Mesenchymal stem cell (in vitro differentiated cells and primary cell): ENCODE measurements around the gene RGS9.

Source experiments
- DNase-seq: peaks from one replicate; pipeline ENCODE4 v3.0.0-alpha.2; 2013
- H2AFZ ChIP-seq: one replicate; pipeline ENCODE4 v1.6.1; 2013; ENCODE audit warnings: low read depth, mild to moderate bottlenecking, control low read depth, inconsistent platforms, low read length, moderate library complexity
- H2AK5ac ChIP-seq: 2 replicates; pipeline ENCODE4 v1.6.1; 2013; ENCODE audit warnings: low read length, moderate library complexity, mild to moderate bottlenecking, inconsistent platforms; ENCODE audit not compliant: severe bottlenecking
- H2BK120ac ChIP-seq: one replicate; pipeline ENCODE4 v1.6.1; 2013; ENCODE audit warnings: low read depth, mild to moderate bottlenecking, inconsistent platforms, low read length, moderate library complexity
- H2BK12ac ChIP-seq, 2 experiments: one replicate each; pipeline ENCODE4 v1.6.1; 2013; ENCODE audit warnings: inconsistent platforms in 2 of 2, low read length in 2 of 2, mild to moderate bottlenecking in 2 of 2, moderate library complexity in 2 of 2, control low read depth in 1 of 2
- H2BK15ac ChIP-seq: one replicate; pipeline ENCODE4 v1.6.1; 2013; ENCODE audit warnings: mild to moderate bottlenecking, low read depth, inconsistent platforms; ENCODE audit not compliant: poor library complexity, severe bottlenecking
- H2BK5ac ChIP-seq: 2 replicates; pipeline ENCODE4 v1.6.1; 2013; ENCODE audit warnings: low read depth, mild to moderate bottlenecking, low read length, control low read depth, inconsistent platforms; ENCODE audit not compliant: poor library complexity, severe bottlenecking
- H3K14ac ChIP-seq, 2 experiments: one replicate each; pipeline ENCODE4 v1.6.1; 2013; ENCODE audit warnings: inconsistent platforms in 2 of 2, low read length in 2 of 2, control low read depth in 1 of 2, mild to moderate bottlenecking in 1 of 2, moderate library complexity in 1 of 2
- H3K18ac ChIP-seq, 2 experiments: one replicate each; pipeline ENCODE4 v1.6.1; 2013; ENCODE audit warnings: inconsistent platforms in 2 of 2, low read length in 2 of 2, control low read depth in 1 of 2, low read depth in 1 of 2, mild to moderate bottlenecking in 1 of 2
- H3K23ac ChIP-seq, 2 experiments: one replicate each; pipeline ENCODE4 v1.6.1; 2013; ENCODE audit warnings: inconsistent platforms in 2 of 2, low read length in 2 of 2, mild to moderate bottlenecking in 2 of 2, moderate library complexity in 2 of 2, control low read depth in 1 of 2
- H3K27ac ChIP-seq: 2 replicates; pipeline ENCODE4 v1.5.1; 2013; ENCODE audit warnings: mild to moderate bottlenecking, moderate library complexity, low read length, control low read depth, inconsistent platforms; ENCODE audit not compliant: poor library complexity, severe bottlenecking
- H3K27me3 ChIP-seq, 2 experiments: 2 replicates each; pipeline versions ENCODE4 v1.6.1 to v1.7.0; 2013; ENCODE audit warnings: low read length in 2 of 2, mild to moderate bottlenecking in 2 of 2, moderate library complexity in 2 of 2, control low read depth in 1 of 2, inconsistent platforms in 1 of 2; ENCODE audit not compliant: control insufficient read depth in 1 of 2, insufficient read depth in 1 of 2
- H3K36me3 ChIP-seq, 2 experiments: 2 replicates each; pipeline versions ENCODE4 v1.6.1 to v1.7.0; 2013; ENCODE audit warnings: low read length in 2 of 2, control low read depth in 1 of 2, inconsistent platforms in 1 of 2, low read depth in 1 of 2, mild to moderate bottlenecking in 1 of 2; ENCODE audit not compliant: insufficient read depth in 2 of 2, control insufficient read depth in 1 of 2
- H3K4ac ChIP-seq, 2 experiments: one replicate each; pipeline ENCODE4 v1.6.1; 2013; ENCODE audit warnings: inconsistent platforms in 2 of 2, low read length in 2 of 2, mild to moderate bottlenecking in 2 of 2, moderate library complexity in 2 of 2, control low read depth in 1 of 2, low read depth in 1 of 2
- H3K4me1 ChIP-seq: 2 replicates; pipeline ENCODE4 v1.6.1; 2013; ENCODE audit warnings: low read depth, low read length, control low read depth; ENCODE audit not compliant: control insufficient read depth, insufficient read depth
- H3K4me2 ChIP-seq: 2 replicates; pipeline ENCODE4 v1.6.1; 2013; ENCODE audit warnings: low read length, mild to moderate bottlenecking, inconsistent platforms; ENCODE audit not compliant: poor library complexity, severe bottlenecking
- H3K4me3 ChIP-seq, 2 experiments: 2 replicates each; pipeline versions ENCODE4 v1.5.1 to v1.7.0; 2013; ENCODE audit warnings: low read length in 2 of 2, mild to moderate bottlenecking in 2 of 2, control low read depth in 1 of 2, low read depth in 1 of 2; ENCODE audit not compliant: insufficient read depth in 1 of 2
- H3K79me1 ChIP-seq: replicated peaks from 2 replicates; pipeline ENCODE4 v1.6.1; 2013; ENCODE audit warnings: mild to moderate bottlenecking, control low read depth, low read length, inconsistent platforms; ENCODE audit not compliant: poor library complexity, severe bottlenecking
- H3K9ac ChIP-seq: 2 replicates; pipeline ENCODE4 v1.7.0; 2013; ENCODE audit warnings: mild to moderate bottlenecking, low read length, moderate library complexity
- H3K9me3 ChIP-seq: 2 replicates; pipeline ENCODE4 v1.7.0; 2013; ENCODE audit warnings: mild to moderate bottlenecking, low read length; ENCODE audit not compliant: control insufficient read depth
- H4K8ac ChIP-seq: one replicate; pipeline ENCODE4 v1.6.1; 2013; ENCODE audit warnings: inconsistent platforms, mild to moderate bottlenecking, low read length, moderate library complexity
- H4K91ac ChIP-seq: one replicate; pipeline ENCODE4 v1.6.1; 2013; ENCODE audit warnings: mild to moderate bottlenecking, low read length, inconsistent platforms
- WGBS: methylation state at CpG from one replicate; pipeline ENCODE4 v1.1.7; 2013; ENCODE audit warnings: mixed read lengths; 5-methylcytosine and 5-hydroxymethylcytosine counted together

RGS9 gene

GRCh38 chr17:65122836-65123756, 14.1 kb upstream of the RGS9 start:
- Histone ChIP-seq H3K4me3 (peak overlapping the region; percentile 66 to 84), H3K14ac (no peak overlapping the region), H2BK15ac (no peak overlapping the region), H4K8ac (peak overlapping the region; percentile 59), H3K9ac (peak overlapping the region; percentile 94), H2BK12ac (no peak overlapping the region), H3K4ac (peak overlapping the region in 1 of 2 experiments; percentile 81), H2AFZ (peak overlapping the region; percentile 66), H4K91ac (peak overlapping the region; percentile 39), H3K27ac (peak overlapping the region; percentile 81), H3K27me3 (no peaks in the 10 kb centered on the region), H3K23ac (peak overlapping the region in 1 of 2 experiments; percentile 61), H3K4me1 (peaks cover 2% of the 10 kb centered on the region), H3K4me2 (peak overlapping the region; percentile 66), H3K79me1 (no peaks in the 10 kb centered on the region), H3K9me3 (no peaks in the 10 kb centered on the region), H2BK120ac (peak overlapping the region; percentile 61), H3K18ac (peak overlapping the region; percentile 19 to 86), H2AK5ac (no peak overlapping the region), H3K36me3 (no peaks in the 10 kb centered on the region), H2BK5ac (peak overlapping the region; percentile 75)
- peak; percentile 91 for DNase-seq
- 13% methylated on average over 35 of the region's 55 CpGs for WGBS

- peak overlapping the region; percentile 48 for H3K4me2 ChIP-seq
- peak overlapping the region in 1 of 2 experiments; percentile 84 for H3K4me3 ChIP-seq
- no peaks in the 10 kb centered on the region for H3K36me3 ChIP-seq
- no peak overlapping the region for H2BK15ac ChIP-seq
- peak overlapping the region; percentile 14 for H4K8ac ChIP-seq
- H2AK5ac ChIP-seq: no peak overlapping the region
- H2BK120ac ChIP-seq: no peak overlapping the region
- H3K9me3 ChIP-seq: no peaks in the 10 kb centered on the region
- no peak overlapping the region for H3K23ac ChIP-seq
- H3K27ac ChIP-seq: peak overlapping the region; percentile 81
- WGBS: 94% methylated on average over 5 of the region's 9 CpGs
- peak overlapping the region in 1 of 2 experiments; percentile 81 for H3K4ac ChIP-seq
- peaks cover 2% of the 10 kb centered on the region for H3K4me1 ChIP-seq
- no peak overlapping the region for H3K18ac ChIP-seq
- DNase-seq: peak; percentile 33
- H2BK12ac ChIP-seq: no peak overlapping the region
- peak overlapping the region; percentile 94 for H3K9ac ChIP-seq
- H2BK5ac ChIP-seq: no peak overlapping the region
- H3K79me1 ChIP-seq: no peaks in the 10 kb centered on the region
- H3K14ac ChIP-seq: no peak overlapping the region
- no peak overlapping the region for H4K91ac ChIP-seq
- H3K27me3 ChIP-seq: peaks cover 1 to 2% of the 10 kb centered on the region in 2 experiments
- H2AFZ ChIP-seq: no peak overlapping the region
Observed at GRCh38 chr17:65123757-65124675, 13.2 kb upstream of the RGS9 start.

GRCh38 chr17:65130832-65131231, 6.3 kb upstream of the RGS9 start:
- no peak overlapping the region for H4K8ac ChIP-seq
- H3K23ac ChIP-seq: no peak overlapping the region
- no peak overlapping the region for H3K27ac ChIP-seq
- no peak overlapping the region for H4K91ac ChIP-seq
- H3K79me1 ChIP-seq: no peaks in the 10 kb centered on the region
- no peaks in the 10 kb centered on the region for H3K9me3 ChIP-seq
- no peaks in the 10 kb centered on the region for H3K4me1 ChIP-seq
- H3K4ac ChIP-seq: no peak overlapping the region
- 85% methylated on average over 4 of the region's 5 CpGs for WGBS
- no peak overlapping the region for H3K18ac ChIP-seq
- no peak for DNase-seq
- peaks cover 7 to 8% of the 10 kb centered on the region in 2 experiments for H3K27me3 ChIP-seq
- H2AFZ ChIP-seq: no peak overlapping the region
- no peak overlapping the region for H3K9ac ChIP-seq
- no peak overlapping the region for H3K4me2 ChIP-seq
- H2AK5ac ChIP-seq: no peak overlapping the region
- H2BK5ac ChIP-seq: no peak overlapping the region
- H3K36me3 ChIP-seq: no peaks in the 10 kb centered on the region
- H2BK120ac ChIP-seq: no peak overlapping the region
- H2BK15ac ChIP-seq: no peak overlapping the region
- no peak overlapping the region for H3K4me3 ChIP-seq
- no peak overlapping the region for H2BK12ac ChIP-seq
- no peak overlapping the region for H3K14ac ChIP-seq

- H3K4me2 ChIP-seq: no peak overlapping the region
- WGBS: 100% methylated on average over 5 of the region's 6 CpGs
- H3K23ac ChIP-seq: no peak overlapping the region
- H3K9ac ChIP-seq: peak overlapping the region; percentile 72
- H2BK15ac ChIP-seq: no peak overlapping the region
- no peak overlapping the region for H2AK5ac ChIP-seq
- H3K4me3 ChIP-seq: no peak overlapping the region
- H2AFZ ChIP-seq: no peak overlapping the region
- no peak overlapping the region for H3K14ac ChIP-seq
- H3K27ac ChIP-seq: no peak overlapping the region
- H3K4ac ChIP-seq: no peak overlapping the region
- no peak overlapping the region for H4K8ac ChIP-seq
- H3K36me3 ChIP-seq: no peaks in the 10 kb centered on the region
- H4K91ac ChIP-seq: no peak overlapping the region
- peaks cover 7 to 8% of the 10 kb centered on the region in 2 experiments for H3K27me3 ChIP-seq
- H2BK12ac ChIP-seq: no peak overlapping the region
- no peaks in the 10 kb centered on the region for H3K79me1 ChIP-seq
- H2BK120ac ChIP-seq: no peak overlapping the region
- no peaks in the 10 kb centered on the region for H3K9me3 ChIP-seq
- H3K4me1 ChIP-seq: no peaks in the 10 kb centered on the region
- H3K18ac ChIP-seq: no peak overlapping the region
- no peak overlapping the region for H2BK5ac ChIP-seq
- no peak for DNase-seq
Observed at GRCh38 chr17:65131240-65131639, 5.9 kb upstream of the RGS9 start.
